ENCODE data around the gene CADM1. TPM values are rescaled to one million over a fixed set of nuclear protein-coding genes. Genes with fewer than 3 reads are reported as not detected.

Gene CADM1
- total RNA-seq, 1 experiment from 2014 or later, result 1.1 TPM

DNA sequence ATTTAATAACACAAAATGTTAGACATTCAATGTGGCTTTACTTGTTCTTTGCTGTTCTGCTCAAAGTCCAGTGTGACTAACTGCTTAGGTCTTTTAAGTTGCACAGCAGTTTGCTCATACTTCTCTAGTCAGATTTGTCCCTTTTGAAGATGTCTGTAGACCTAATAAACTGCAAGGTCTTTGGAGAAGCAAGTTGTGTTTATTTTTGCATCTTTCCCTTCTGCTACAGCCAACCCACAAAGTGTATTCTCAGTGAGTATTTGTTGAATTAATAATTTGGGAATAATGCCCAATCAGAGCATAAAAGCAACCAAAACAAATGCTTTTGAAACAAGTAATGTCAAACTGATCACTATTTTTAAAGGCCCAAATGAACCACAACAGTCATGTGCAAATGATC, 312.5 kb downstream of the CADM1 start:
- CTCF ChIA-PET, result no interaction called here
- TF ChIP-seq, protein P1, sequence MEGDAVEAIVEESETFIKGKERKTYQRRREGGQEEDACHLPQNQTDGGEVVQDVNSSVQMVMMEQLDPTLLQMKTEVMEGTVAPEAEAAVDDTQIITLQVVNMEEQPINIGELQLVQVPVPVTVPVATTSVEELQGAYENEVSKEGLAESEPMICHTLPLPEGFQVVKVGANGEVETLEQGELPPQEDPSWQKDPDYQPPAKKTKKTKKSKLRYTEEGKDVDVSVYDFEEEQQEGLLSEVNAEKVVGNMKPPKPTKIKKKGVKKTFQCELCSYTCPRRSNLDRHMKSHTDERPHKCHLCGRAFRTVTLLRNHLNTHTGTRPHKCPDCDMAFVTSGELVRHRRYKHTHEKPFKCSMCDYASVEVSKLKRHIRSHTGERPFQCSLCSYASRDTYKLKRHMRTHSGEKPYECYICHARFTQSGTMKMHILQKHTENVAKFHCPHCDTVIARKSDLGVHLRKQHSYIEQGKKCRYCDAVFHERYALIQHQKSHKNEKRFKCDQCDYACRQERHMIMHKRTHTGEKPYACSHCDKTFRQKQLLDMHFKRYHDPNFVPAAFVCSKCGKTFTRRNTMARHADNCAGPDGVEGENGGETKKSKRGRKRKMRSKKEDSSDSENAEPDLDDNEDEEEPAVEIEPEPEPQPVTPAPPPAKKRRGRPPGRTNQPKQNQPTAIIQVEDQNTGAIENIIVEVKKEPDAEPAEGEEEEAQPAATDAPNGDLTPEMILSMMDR (conservative IDR thresholded peaks at IDR 0.05; ENCODE audit: low read depth, low read length), result no peak
- TF ChIP-seq EZH2 (IDR thresholded peaks at IDR 0.05; ENCODE audit: low read length, unreplicated experiment) (no peak), EZH2phosphoT487 (IDR thresholded peaks at IDR 0.05; ENCODE audit: borderline replicate concordance, low read length) (no peak)

DNA sequence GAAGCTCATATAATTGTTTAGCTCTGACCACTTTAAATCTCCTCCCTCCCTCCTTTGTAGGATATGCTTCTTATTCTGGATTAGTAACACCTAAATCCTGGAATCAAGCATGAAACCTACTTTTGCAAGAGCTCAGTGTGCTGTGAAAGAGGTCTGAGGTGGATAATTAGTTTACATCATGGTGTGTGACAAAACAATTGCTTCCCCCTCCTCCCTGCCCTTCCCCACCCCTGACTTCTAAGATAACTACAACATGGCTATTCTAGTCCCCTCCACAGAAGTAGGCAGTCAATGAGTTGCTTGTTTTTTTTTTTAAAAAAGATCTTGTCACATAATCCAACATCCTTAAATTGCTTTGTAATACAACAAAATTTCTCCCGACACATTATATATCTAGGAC, 314.0 kb downstream of the CADM1 start:
- Histone ChIP-seq H2AFZ (ENCODE audit: low read length) (no peak overlapping the region), H4K20me1 (ENCODE audit: low read length) (no peaks in the 10 kb centered on the region), H3F3A (ENCODE audit: low read length, unreplicated experiment) (no peaks in the 10 kb centered on the region), H3K4me2 (ENCODE audit: low read length) (no peak overlapping the region), H3K9me3 (ENCODE audit: low read length) (peaks cover 17% of the 10 kb centered on the region), H3K27me3 (ENCODE audit: low read length) (no peaks in the 10 kb centered on the region), H3K4me3 (ENCODE audit: low read length) (no peak overlapping the region), H3K9ac (ENCODE audit: low read length) (no peak overlapping the region), H3K4me1 (ENCODE audit: insufficient read depth, low read length) (no peaks in the 10 kb centered on the region), H3K9me2 (replicated peaks; ENCODE audit: low read length) (no peaks in the 10 kb centered on the region), H3K27ac (ENCODE audit: low read length) (no peak overlapping the region), H3K36me3 (ENCODE audit: low read depth, low read length) (no peaks in the 10 kb centered on the region), H3K79me2 (ENCODE audit: low read length) (no peaks in the 10 kb centered on the region)
- CTCF ChIA-PET, result no interaction called here
- BruUV-seq (replicated peaks), result no TSS peak
- DNase-seq (no peak), ATAC-seq (no peak)
- TF ChIP-seq, protein P1 (conservative IDR thresholded peaks at IDR 0.05; ENCODE audit: low read depth, low read length), result no peak
- no peak for TF ChIP-seq EZH2phosphoT487 (IDR thresholded peaks at IDR 0.05; ENCODE audit: borderline replicate concordance, low read length)
- POLR2A ChIA-PET (ENCODE audit: unreplicated experiment), result no interaction called here
- intact Hi-C loops (cut with micrococcal nuclease), result no loop called here

More for the DNA sequence above, 312.5 kb downstream of the CADM1 start:
- Histone ChIP-seq H3K4me2 (ENCODE audit: low read length) (no peak overlapping the region), H2AFZ (ENCODE audit: low read length) (no peak overlapping the region), H3K4me3 (ENCODE audit: low read length) (no peak overlapping the region), H3K79me2 (ENCODE audit: low read length) (no peaks in the 10 kb centered on the region), H3K9me3 (ENCODE audit: low read length) (peaks cover 17% of the 10 kb centered on the region), H3K36me3 (ENCODE audit: low read depth, low read length) (no peaks in the 10 kb centered on the region), H4K20me1 (ENCODE audit: low read length) (no peaks in the 10 kb centered on the region), H3K27me3 (ENCODE audit: low read length) (no peaks in the 10 kb centered on the region), H3K4me1 (ENCODE audit: insufficient read depth, low read length) (no peaks in the 10 kb centered on the region), H3K9ac (ENCODE audit: low read length) (no peak overlapping the region), H3K9me2 (replicated peaks; ENCODE audit: low read length) (no peaks in the 10 kb centered on the region), H3F3A (ENCODE audit: low read length, unreplicated experiment) (no peaks in the 10 kb centered on the region), H3K27ac (ENCODE audit: low read length) (no peak overlapping the region)
- no peak for DNase-seq
- BruUV-seq (replicated peaks), result no TSS peak
- ATAC-seq, result no peak
- POLR2A ChIA-PET (ENCODE audit: unreplicated experiment), result no interaction called here
- intact Hi-C loops (cut with micrococcal nuclease), result no loop called here

DNA sequence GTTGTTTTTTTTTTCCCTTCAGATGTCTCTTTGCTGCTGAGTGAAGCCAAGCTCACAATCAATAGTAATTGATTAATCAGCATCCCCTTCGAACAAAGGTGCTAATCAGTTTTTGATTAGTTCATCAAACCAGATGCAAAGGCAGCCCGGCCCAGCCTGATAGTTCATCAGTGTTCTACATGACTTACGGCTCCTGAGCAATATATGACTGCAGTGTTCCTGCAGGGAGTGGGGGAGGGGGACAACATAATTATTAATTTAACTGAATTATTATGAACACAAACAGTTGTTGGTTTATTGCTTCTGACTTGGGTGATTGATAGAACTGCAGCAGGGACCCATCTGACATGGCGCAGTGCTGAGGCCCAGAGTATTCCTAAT, 315.3 kb downstream of the CADM1 start:
- no TSS peak for BruUV-seq (replicated peaks)

More for the DNA sequence above, 315.3 kb downstream of the CADM1 start:
- no peaks in the 10 kb centered on the region for H3K9me2 ChIP-seq (replicated peaks; ENCODE audit: low read length)
- H3K4me1 ChIP-seq (ENCODE audit: insufficient read depth, low read length), result no peaks in the 10 kb centered on the region
- intact Hi-C loops (cut with micrococcal nuclease), result no loop called here
- H3K9me3 ChIP-seq (ENCODE audit: low read length), result peaks cover 15% of the 10 kb centered on the region
- TF ChIP-seq EZH2 (IDR thresholded peaks at IDR 0.05; ENCODE audit: low read length, unreplicated experiment), result no peak
- TF ChIP-seq, protein P1 (conservative IDR thresholded peaks at IDR 0.05; ENCODE audit: low read depth, low read length), result no peak
- ATAC-seq, result no peak
- ChIA-PET CTCF (no interaction called here), POLR2A (ENCODE audit: unreplicated experiment) (no interaction called here)
- H3K27ac ChIP-seq (ENCODE audit: low read length), result no peak overlapping the region
- no peaks in the 10 kb centered on the region for H3K79me2 ChIP-seq (ENCODE audit: low read length)
- H3K36me3 ChIP-seq (ENCODE audit: low read depth, low read length), result no peaks in the 10 kb centered on the region
- no peak overlapping the region for H3K9ac ChIP-seq (ENCODE audit: low read length)
- no peak overlapping the region for H3K4me2 ChIP-seq (ENCODE audit: low read length)
- no peak overlapping the region for H2AFZ ChIP-seq (ENCODE audit: low read length)
- H4K20me1 ChIP-seq (ENCODE audit: low read length), result no peaks in the 10 kb centered on the region
- no peak overlapping the region for H3K4me3 ChIP-seq (ENCODE audit: low read length)
- H3K27me3 ChIP-seq (ENCODE audit: low read length), result no peaks in the 10 kb centered on the region
- no peak for DNase-seq
- no peaks in the 10 kb centered on the region for H3F3A ChIP-seq (ENCODE audit: low read length, unreplicated experiment)
